GM19397 (cell line): Measurements from ENCODE around the gene EOGT.

Experiments used
- ATAC-seq: cut with Tn5 transposase; IDR thresholded peaks from one replicate; pipeline ENCODE4 v1.9.1; 2021; ENCODE audit warnings: mild to moderate bottlenecking, moderate library complexity; ENCODE audit not compliant: unreplicated experiment

Gene EOGT

DNA sequence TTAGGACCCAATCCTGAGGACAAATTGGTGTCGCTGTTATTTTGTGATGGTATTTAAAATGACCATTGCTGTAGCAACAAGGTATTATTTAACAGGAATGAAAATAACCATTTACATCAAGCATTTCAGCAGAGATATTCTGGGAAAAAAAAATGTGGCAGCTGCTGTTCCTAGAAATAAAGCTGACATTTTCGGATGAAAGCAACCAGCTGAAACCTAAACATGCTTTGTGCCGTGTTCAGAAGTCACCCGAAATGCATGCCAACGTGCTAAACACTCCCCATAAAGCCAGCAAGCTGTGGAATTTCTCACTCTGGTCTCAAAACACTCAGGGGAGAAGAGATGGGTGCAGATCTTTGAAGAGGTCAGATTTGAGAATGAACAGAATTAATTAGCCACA is 49.6 kb downstream of the EOGT start:
- no peak for ATAC-seq

DNA sequence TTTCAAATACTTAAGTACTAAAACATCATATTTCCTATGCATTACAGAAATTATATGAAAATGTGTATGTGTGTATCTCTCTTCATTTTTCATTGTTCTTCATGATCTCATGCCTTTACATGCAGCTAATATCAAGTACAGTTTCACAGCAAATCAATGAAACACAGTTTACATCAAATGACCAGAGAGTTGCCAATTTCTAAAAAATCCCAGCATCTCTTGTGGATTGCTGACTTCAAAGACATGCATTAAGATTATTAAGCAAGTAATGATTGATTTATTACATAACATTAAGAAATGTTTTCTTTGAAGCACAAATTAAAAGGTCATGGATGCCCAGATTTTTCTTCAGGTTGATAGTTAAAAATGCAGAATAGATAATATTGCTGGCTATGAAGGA is 50.1 kb downstream of the EOGT start:
- no peak for ATAC-seq

DNA sequence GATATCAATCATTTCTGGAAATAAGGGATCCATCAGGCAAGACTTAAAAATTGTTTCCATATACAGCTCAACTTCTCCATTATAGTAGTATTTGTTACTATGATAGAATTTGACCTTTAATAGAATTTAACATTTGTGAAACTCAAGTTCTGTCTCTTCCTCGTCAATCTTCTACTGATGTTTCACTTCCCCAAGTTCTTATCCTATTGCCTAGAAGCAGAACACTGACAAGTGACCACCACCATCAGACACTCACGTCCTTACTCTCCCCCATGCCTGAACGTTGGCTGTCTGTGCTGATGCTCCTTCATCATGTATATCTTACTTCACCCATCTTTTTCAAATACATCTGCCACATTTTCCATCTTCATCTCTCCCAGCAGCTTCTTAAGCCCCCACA is 54.6 kb downstream of the EOGT start:
- ATAC-seq, result no peak

DNA sequence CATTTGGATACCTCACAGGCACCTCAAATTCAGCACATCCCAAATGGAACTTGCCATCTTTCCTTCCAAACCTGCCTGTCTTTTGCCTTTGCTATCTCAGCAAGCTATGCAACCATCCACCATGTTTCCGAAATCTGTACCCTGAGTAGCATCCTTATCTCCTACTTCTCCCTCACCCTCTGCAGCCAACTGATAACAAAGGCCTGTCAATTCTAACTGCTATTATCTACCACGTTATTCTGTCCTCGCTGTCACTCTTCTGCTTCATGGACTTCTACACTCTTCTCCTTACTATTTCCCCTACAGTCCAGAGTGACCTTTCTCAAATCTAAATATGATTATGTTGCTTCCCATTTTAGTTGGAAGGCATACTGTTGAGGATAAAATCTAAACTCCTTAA is 55.6 kb downstream of the EOGT start:
- ATAC-seq, result no peak

DNA sequence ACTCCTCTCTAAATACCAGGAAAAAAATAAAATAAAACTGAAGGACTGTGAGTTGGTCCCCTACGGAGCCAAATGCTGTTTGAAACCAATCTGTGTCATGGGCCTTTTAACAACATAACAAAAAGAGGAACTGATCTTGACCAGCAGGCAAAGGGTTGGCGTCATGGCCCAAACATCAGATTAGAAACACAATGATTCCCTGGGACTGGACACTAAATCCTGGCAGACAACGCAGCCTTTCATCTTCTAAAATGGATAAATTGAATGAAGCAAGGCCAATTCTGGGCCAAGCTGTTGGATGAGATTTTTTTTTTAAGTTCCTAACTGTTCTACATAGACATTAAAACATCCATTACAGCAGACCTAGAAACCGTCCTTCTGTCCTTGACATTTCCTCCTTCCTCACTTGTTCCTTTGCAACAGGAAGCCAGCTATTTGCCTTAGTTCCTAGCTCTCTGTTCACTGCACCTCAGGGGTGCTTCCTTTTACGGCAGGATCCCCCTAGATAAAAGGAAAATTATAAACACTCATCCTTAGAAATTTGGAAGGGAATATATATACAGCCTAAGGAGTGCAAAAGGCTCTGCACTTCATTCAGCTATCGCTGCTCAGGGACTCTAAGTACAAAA is 59.6 kb downstream of the EOGT start:
- ATAC-seq, result no peak

DNA sequence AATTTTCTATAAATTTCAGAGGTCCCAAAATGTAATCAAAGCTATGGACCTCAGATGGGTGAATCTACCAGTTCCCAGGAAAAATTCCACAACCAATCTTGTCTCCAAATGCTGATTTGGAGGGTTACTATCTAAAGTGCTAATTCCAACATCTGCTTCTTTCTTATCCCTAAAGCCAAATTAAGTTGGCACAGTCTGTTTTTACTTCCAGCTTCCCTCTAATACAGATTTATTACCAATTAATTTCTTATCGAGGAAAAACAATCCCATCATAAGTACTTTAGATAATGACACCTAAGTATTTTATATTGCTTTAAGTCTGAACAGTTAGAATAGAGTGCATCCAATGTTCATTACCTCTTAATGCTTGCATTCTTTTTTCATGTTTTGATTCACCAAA is 68.3 kb downstream of the EOGT start:
- ATAC-seq, result no peak

DNA sequence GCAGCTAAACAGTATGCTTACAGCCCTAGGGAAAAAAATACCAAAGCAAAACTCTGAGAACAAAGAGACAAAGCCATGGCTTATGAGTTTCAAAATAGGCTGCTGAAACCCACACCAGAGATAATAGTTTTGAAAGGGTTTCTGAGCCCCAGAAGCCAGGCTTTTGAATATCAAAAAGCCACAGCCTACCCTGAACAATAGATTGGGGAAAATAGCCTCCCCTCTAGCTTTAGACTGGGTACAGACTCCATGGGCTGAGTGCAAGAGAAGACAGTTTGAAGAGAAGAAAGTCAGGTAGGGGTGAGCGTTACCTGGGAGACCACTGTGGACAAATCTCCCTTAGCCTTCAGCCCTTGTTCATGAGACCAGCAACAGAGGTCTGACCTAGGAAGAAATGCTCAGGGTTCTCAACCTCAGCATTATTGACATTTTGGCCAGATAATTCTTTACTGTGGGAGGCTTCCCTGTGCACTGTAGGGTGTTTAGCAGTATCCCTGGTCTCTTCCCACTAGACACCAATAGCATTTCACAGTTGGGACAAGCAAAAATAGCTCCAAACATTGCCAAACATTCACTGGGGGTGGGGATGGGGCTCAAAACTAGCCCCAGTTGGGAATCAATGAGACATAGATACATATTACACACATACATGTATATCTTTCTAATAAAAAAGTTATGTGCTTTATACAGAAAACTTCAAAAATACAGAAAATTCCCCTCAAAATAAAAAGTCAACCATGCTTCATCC is 69.6 kb downstream of the EOGT start:
- ATAC-seq, result no peak

DNA sequence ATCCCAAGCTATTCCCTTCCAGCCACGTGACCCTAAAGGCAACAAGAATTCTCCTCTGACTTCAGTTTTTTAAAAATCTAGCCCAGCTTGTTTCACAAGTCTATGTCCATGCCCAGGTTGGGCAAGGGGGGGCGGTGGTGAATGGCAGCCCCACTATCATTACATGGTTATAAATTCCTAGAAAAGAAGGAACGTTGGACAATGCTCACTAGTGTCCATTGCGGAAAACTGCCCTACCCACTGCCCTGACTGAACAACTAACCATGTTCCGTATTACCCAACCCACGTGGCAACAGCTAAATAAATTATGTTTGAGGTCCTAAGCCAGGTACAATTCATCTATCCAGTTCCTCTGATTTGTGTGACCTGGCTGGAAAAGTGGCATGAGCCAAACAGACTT is 72.4 kb downstream of the EOGT start:
- no peak for ATAC-seq

DNA sequence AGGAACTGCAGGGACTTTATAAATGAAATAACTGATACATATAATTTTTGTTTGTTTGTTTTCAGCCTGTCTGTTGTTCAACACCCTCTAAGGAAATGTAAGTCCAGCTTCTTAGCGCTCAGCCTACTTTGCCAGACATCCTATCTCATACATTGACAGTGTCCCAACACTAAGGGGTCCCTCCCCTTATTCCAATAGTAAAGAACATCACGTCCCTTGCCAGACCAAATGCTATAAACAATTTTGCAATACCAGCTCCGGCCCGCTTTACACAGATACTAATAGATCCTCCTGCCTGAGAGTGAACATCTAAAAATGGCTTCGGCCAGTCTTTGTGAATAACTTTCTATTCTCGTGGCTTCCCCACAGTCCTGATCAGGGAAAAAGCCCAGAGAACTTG is 76.6 kb downstream of the EOGT start:
- no peak for ATAC-seq

DNA sequence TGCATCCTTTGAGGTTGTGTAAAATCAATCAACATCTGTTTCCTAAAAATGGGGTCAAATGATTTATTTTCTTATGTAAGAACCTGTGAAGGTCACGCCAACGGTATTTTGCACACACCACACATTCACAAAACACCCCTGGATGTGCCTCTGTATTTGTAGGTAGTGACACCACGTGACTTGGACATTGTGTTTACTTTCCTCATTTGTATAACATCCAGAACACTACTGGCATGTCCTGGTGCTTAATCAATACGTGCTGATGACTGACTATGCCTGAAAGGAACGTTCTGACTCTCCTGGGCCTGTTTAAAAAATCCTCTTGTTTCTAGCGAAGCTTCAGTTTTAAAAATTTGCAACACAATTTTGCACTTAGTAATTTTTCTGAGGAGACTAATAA is 77.7 kb downstream of the EOGT start:
- ATAC-seq, result no peak

DNA sequence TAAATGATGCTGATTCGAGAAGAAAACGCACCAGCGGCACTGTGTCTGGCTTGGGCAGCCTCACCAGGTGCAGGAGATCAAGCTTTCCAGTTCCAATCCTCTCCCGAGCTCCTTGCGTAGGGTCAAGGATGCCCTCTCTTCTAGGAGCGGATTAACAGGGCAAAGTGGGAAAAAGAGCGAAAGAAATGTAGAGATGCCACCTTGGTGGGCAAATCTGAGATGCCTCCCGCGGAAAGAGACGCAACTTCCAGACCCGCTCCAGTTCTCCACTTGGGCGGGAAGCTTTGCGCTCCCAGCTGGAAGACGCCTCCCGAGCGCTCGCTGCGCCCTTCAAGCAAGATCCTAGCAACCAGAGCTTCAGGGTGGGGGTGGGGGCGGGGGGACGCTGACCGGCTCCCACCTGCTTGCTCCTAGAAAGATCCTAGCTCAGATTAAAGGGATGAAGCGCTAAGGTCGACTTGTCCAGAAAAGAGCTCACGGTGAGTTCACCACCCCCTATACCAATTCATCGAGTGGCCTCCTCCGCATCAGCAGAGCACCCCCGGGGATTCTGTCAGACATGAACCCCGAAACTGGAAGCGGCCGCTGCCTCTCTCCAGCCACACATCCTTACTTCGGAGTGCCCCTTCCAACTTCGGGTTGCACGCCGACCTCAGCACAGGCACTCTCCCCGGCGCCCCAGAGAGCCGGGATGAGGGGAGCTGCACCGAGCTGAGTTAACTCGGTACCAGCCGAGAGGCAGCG is 81.9 kb downstream of the EOGT start:
- ATAC-seq, result no peak
